ENCODE measurements around the gene KIFC3. TPM values are rescaled to one million over a fixed set of nuclear protein-coding genes. Genes with fewer than 3 reads are reported as not detected.
"Not testable (repeated sequence)": the region's sequence is repeated elsewhere in the genome, so short reads cannot be mapped to it uniquely, and the experiment has no call there.

Gene KIFC3
- total RNA-seq, 1 experiment from 2014 or later, result 71.2 TPM

GRCh38 chr16:57804111-57804837, 2.0 kb upstream of the KIFC3 start:
- no peak for DNase-seq (ENCODE audit: low read depth)

- no peak for DNase-seq (ENCODE audit: low read depth)
Observed at GRCh38 chr16:57803134-57803990, 1.1 kb upstream of the KIFC3 start.

GRCh38 chr16:57801809-57802340, 416 bp downstream of the KIFC3 start:
- DNase-seq (ENCODE audit: low read depth), result peak; percentile 81

DNA sequence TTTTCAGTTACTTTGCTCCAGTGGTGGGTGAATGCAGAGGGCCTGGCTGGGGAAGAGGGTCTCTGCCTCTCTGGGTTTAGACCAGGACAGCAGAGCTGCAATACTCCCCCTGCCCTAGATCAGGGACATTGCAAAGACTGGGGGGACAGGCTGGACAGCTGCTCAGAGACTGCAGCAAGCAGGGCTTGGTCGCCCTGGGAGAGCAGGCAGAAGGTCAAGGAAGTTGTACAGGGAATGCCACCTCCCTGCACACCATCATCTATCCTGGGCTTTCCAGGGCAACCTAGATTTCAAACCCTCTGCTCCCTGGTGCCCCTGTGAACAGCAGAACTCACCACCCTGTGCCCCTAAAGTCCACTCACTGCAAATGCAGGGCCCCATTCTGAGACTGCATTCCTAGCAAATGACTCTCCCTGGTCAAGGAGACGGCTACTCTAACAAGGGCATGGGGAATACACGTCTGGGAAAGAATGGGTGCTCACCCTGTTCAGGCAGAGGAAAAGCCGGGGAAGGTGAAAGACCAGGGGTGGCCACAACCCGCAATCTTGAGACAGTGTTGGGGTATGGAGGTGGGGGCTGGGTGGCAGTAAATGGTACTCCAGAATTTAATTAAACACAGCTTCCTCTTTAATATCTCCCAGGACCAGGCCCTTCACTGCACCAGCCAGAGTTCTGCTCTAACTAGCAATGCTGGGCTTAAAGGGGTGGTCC, 1.0 kb downstream of the KIFC3 start:
- peak; percentile 90 for DNase-seq (ENCODE audit: low read depth)

- no peak for DNase-seq (ENCODE audit: low read depth)
Observed at GRCh38 chr16:57800200-57801097, 1.8 kb downstream of the KIFC3 start.

GRCh38 chr16:57799600-57800199, 2.6 kb downstream of the KIFC3 start:
- no peak for DNase-seq (ENCODE audit: low read depth)

DNA sequence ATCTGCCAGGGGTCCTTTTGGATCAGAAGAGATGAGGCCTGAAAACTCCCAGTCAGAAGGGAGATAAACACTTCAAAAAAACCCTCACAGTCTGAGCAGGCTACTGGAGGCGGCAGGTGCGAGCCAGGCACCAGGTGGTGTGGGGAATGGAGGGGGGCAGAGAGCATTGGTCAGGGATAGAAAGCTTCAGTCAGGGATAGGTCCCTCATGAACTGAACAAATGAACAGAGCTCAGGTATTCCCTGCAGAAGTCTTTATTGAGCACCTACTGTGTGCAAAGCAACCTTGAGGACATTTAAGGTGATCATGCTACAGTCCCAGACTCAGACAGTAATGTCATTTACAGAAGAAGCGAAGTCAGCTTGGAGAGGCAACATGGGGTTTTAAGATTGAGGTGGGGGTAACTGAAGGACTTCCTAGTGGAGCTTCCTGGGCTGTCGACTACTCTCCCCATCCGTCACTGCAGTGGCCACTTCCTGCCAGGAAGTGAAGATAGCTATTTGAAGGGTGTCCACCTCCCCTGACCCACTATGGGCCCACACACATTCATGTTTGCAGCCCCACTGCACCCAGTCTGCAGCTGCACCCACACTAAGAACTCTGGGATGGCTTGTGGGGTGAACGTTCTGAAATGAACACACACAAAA, 3.2 kb downstream of the KIFC3 start:
- no peak for DNase-seq (ENCODE audit: low read depth)

DNA sequence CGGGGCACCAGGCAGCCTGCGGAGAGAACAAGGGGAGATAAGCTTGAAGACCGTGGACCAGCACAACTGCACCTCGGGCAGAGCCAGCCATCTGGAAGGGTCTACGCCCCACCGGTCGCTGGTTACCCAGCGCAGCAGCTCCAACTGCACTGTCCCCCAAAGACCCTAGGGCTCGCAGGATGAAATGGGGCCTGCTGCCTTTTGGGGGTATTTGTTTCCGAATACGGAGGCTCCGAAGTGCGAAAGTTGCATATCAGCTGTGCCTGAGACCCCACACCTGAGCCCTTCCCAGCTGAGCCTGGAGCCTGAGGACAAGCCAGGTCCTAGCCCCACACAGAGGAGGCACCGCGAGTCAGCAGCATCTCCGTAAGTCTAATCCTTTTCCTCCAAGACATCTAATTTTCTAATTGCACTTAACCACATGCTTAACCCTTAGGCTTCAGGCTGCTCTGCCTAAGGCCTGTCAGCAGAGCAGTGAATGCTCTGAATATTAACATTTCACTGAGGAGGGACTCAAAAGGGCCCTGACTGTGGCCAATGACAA, 4.0 kb downstream of the KIFC3 start:
- no peak for DNase-seq (ENCODE audit: low read depth)

GRCh38 chr16:57797526-57798266, 4.6 kb downstream of the KIFC3 start:
- DNase-seq (ENCODE audit: low read depth), result no peak

- DNase-seq (ENCODE audit: low read depth), result no peak
Observed at GRCh38 chr16:57797216-57797525, 5.1 kb downstream of the KIFC3 start.

DNA sequence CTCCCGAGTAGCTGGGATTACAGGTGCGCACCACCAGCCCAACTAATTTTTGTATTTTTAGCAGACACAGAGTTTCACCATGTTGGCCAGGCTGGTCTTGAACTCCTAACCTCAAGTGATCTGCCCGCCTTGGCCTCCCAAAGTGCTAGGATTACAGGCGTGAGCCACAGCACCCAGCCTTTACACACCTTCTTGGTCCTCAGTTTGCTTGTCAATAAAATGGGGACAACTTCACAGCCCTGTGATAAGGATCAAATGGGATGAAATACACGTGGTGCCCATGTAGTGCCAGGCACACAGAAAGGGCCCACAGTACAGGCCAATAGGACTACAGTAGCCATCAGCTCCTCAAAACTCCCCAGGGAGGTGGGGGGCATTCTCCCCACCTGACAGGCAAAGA, 6.3 kb downstream of the KIFC3 start:
- DNase-seq (ENCODE audit: low read depth), result not testable (repeated sequence)

GRCh38 chr16:57795431-57795878, 6.8 kb downstream of the KIFC3 start:
- peak; percentile 73 for DNase-seq (ENCODE audit: low read depth)

- DNase-seq (ENCODE audit: low read depth), result no peak
Observed at GRCh38 chr16:57794849-57795430, 7.4 kb downstream of the KIFC3 start.

- no peak for DNase-seq (ENCODE audit: low read depth)
Observed at GRCh38 chr16:57791893-57792461, 10.3 kb downstream of the KIFC3 start.

DNA sequence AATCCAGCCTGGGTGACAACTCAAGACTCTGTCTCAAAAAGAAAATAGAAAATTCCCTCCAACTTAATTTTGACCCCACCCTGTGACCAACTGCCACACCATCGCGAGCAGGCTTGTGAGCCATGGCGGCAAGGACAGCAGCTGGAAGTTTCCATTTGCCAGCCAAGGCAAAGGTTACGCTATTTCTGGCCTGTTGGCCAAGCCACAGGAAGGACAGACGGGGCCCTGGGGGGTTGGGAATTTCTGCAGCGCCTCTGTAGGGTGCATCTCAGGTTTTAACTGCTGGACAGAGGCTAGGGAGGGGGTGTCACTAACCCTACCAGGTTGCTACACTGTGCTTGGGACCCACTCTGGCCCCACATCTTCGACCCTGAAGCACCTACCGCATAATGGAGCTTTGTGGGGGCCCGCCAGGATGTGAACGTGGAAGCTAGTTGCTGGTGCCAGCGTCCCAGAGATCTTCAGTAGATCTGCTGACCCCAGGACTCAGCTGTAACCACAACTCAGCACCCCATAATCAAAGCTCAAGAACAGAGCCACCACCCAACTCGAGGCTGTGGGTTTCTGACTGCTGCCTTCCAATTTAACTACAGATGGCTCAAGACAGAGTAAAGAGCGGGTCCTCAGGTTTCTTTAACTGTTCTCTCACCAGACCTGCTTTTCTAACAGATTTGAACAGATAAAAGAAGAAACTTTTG, 10.9 kb downstream of the KIFC3 start:
- DNase-seq (ENCODE audit: low read depth), result no peak

DNA sequence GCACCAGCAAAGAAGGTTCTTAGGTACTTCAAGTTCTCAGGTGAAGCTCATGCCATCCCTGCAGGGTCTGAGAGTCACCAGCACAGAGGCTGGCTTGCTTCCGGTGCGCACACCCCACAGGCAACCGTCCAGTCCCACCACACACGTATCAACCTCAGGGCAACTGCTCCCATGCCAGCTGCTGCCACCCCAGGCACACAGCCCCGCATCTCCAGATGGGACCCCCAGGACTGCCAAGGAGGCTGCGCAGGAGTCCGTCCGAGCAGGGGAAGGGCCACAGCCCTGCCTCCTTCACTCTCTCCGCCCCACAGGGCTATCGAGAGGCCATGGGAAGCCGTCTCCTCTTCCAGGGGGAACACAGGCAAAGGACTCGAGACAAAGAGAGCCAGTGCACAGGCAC, 13.3 kb downstream of the KIFC3 start:
- no peak for DNase-seq (ENCODE audit: low read depth)

DNA sequence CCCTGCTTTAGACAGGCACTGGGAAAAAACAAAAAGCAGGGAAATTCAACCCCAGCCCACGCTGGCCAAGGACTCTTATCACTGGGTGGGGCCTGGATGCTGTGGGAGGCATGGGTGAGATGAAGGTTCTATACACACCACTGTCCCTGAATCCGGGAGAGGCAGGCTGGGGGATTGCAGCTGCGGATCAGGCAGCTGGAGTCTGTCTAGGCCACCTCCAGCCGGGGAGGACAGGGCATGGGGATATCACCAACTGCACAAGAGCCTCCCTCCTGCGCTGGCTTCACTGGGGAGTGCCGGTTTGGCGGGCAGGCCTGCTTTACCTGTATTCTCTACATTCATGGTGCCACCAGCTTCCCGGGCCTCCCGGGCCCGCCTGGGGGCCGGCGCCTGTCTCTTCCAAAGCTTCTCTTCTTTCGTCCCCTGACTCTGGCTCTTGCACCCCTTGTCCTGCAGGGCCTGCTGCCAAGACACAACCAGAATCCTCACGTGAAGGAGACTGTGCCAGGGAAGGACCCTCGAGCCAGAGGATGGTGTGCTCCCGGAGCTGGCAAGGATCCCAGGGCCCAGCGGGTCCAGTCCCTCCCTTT, 13.9 kb downstream of the KIFC3 start:
- DNase-seq (ENCODE audit: low read depth), result no peak

GRCh38 chr16:57787519-57787905, 14.8 kb downstream of the KIFC3 start:
- no peak for DNase-seq (ENCODE audit: low read depth)

All from M059J (cell line).